Ishikawa (cell line): ENCODE data around the gene RNF213.

Experiments
- CEBPB ChIP-seq: IDR thresholded peaks from 2 replicates; pipeline ENCODE4 v1.6.1; 2012
- CREB1 ChIP-seq: IDR thresholded peaks from 2 replicates; pipeline ENCODE4 v1.6.1; 2012; ENCODE audit warnings: low read depth
- EGR1 ChIP-seq: IDR thresholded peaks from 2 replicates; pipeline ENCODE4 v1.6.1; 2012
- EP300 ChIP-seq: IDR thresholded peaks from 2 replicates; pipeline ENCODE4 v1.6.1; 2012; ENCODE audit warnings: borderline replicate concordance
- FOXM1 ChIP-seq: IDR thresholded peaks from 2 replicates; pipeline ENCODE4 v1.6.1; 2012; ENCODE audit warnings: low read depth, borderline replicate concordance
- NFIC ChIP-seq: IDR thresholded peaks from 2 replicates; pipeline ENCODE4 v1.6.1; 2012
- RAD21 ChIP-seq: IDR thresholded peaks from 2 replicates; pipeline ENCODE4 v1.6.1; 2012; ENCODE audit warnings: low read depth
- TAF1 ChIP-seq: IDR thresholded peaks from 2 replicates; pipeline ENCODE4 v1.6.1; 2012; ENCODE audit warnings: low read depth, mild to moderate bottlenecking
- TCF12 ChIP-seq: IDR thresholded peaks from 2 replicates; pipeline ENCODE4 v1.6.1; 2012; ENCODE audit warnings: low read depth
- TEAD4 ChIP-seq: IDR thresholded peaks from 2 replicates; pipeline ENCODE4 v1.6.1; 2012
- YY1 ChIP-seq: IDR thresholded peaks from 2 replicates; pipeline ENCODE4 v1.6.1; 2012; ENCODE audit warnings: low read depth
- ZBTB7A ChIP-seq: IDR thresholded peaks from 2 replicates; pipeline ENCODE4 v1.6.1; 2012; ENCODE audit warnings: low read depth
- TF ChIP-seq, protein P1 (sequence below): IDR thresholded peaks from 2 replicates; pipeline ENCODE4 v1.6.1; 2012
- TF ChIP-seq, protein P2 (sequence below): IDR thresholded peaks from 2 replicates; pipeline ENCODE4 v1.6.1; 2012; ENCODE audit warnings: low read depth, mild to moderate bottlenecking
- TF ChIP-seq, protein P3 (sequence below): IDR thresholded peaks from 2 replicates; pipeline ENCODE4 v1.6.1; 2012

Gene RNF213

DNA sequence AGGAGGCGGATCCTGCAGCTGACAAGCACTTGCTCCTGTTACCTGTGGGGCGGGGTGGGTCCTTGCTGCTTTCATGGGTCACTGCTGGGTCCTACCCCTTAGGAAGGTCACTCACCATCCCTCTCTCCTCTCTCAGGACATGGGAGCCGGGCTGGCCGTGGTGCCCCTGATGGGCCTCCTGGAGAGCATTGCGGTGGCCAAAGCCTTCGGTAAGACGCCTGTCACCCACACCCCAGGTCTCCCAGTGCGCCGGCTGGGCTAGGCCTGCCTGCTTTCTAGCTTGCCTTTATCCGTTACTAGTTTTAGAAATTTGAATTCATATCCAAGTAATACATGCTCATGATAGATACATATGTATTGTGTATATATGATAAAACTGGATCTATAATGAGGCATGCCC is 23.3 kb upstream of the RNF213 start:
- TF ChIP-seq, protein P1, sequence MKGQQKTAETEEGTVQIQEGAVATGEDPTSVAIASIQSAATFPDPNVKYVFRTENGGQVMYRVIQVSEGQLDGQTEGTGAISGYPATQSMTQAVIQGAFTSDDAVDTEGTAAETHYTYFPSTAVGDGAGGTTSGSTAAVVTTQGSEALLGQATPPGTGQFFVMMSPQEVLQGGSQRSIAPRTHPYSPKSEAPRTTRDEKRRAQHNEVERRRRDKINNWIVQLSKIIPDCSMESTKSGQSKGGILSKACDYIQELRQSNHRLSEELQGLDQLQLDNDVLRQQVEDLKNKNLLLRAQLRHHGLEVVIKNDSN: no peak

DNA sequence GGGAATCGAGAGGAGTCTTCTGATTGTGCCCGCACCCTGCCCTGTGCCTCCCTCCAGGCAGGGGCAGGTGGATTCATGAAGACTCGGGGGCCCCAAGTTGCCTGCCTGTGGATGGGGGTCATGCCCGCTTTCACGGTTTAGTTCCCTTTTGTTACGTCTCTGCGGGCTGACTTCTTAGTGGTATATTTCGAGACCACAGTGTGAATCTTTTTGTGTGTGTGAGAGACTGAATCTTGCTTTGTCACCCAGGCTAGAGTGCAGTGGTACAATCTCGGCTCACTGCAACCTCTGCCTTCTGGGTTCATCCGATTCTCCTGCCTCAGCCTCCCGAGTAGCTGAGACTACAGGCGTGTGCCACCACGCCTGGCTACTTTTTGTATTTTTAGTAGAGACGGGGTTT is 18.1 kb upstream of the RNF213 start:
- TF ChIP-seq TEAD4 (no peak), NFIC (no peak), EGR1 (no peak), TCF12 (no peak), TAF1 (no peak), EP300 (no peak), YY1 (no peak), CREB1 (no peak), ZBTB7A (no peak), FOXM1 (no peak), CEBPB (no peak), RAD21 (no peak)
- TF ChIP-seq, protein P2, sequence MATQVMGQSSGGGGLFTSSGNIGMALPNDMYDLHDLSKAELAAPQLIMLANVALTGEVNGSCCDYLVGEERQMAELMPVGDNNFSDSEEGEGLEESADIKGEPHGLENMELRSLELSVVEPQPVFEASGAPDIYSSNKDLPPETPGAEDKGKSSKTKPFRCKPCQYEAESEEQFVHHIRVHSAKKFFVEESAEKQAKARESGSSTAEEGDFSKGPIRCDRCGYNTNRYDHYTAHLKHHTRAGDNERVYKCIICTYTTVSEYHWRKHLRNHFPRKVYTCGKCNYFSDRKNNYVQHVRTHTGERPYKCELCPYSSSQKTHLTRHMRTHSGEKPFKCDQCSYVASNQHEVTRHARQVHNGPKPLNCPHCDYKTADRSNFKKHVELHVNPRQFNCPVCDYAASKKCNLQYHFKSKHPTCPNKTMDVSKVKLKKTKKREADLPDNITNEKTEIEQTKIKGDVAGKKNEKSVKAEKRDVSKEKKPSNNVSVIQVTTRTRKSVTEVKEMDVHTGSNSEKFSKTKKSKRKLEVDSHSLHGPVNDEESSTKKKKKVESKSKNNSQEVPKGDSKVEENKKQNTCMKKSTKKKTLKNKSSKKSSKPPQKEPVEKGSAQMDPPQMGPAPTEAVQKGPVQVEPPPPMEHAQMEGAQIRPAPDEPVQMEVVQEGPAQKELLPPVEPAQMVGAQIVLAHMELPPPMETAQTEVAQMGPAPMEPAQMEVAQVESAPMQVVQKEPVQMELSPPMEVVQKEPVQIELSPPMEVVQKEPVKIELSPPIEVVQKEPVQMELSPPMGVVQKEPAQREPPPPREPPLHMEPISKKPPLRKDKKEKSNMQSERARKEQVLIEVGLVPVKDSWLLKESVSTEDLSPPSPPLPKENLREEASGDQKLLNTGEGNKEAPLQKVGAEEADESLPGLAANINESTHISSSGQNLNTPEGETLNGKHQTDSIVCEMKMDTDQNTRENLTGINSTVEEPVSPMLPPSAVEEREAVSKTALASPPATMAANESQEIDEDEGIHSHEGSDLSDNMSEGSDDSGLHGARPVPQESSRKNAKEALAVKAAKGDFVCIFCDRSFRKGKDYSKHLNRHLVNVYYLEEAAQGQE: no peak
- TF ChIP-seq, protein P1: no peak
- TF ChIP-seq, protein P3, sequence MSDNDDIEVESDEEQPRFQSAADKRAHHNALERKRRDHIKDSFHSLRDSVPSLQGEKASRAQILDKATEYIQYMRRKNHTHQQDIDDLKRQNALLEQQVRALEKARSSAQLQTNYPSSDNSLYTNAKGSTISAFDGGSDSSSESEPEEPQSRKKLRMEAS: no peak

DNA sequence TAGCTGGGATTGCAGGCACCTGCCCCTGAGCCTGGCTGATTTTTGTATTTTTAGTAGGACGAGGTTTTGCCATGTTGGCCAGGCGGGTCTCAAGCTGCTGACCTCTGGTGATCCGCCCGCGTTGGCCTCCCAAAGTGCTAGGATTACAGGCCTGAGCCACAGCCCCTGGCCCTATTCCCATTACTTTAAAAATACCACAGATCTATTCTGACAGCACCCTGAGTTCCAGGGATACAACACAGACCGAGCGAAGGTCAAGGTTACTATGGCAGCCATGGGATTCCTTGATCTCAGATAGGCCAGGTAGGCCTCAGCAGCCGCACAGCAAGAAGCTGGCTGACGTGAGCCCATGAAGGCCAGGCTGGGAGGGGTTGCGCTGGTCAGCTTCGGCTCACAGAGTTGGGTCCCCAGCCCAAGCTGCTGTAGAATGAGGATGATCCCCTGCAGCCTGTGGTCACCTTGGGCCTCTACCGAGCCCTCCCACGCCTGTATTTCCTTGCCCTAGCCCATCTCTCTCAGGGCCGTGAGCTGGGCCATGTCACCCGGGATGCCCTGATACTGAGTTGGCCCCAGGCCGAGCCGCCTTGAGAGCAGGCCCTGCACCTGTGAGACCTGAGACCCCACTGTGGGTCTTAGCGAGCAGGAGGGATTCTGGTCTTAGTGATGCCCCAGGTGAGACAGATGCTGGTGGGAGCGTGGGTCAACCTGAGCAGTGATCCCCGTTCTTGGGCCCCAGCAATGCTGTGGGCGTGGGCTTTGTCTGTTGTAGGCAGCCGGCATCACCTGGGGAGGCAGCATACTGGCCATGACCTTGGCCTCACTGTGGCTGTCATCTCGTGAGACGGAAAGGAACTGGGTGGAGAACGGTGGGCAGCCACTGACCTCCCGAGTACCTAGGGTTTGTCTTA is 16.9 kb upstream of the RNF213 start:
- TF ChIP-seq TCF12 (no peak), CREB1 (no peak), CEBPB (no peak), EGR1 (no peak)

DNA sequence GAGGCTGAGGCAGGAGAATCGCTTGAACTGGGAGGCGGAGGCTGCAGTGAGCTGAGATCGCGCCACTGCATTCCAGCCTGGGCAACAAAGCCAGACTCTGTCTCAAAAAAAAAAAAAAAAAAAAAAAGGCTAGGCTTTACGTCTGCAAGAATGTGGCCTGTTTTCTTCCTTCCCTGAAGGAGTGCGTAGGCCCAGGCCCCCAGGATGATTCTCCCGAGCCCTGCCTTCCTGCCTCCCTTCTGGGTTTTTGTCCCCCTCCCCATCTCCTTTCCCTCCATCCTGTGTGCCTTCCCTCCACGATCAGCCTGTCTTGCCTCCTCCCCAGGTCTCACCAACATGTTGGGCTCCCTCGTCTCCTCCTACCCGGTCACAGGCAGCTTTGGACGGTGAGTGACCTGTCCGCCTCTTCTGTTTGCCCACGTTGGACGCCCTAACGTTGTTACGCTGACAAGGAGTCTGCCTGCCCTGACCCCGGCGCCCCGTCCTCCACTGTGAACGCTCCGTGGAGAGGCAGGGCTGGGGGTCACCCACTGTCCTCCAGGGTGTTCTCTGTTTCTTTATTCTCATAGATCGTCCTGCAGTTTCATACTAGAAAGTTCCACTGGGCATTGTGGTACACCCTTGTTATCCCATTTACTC is 15.7 kb upstream of the RNF213 start:
- no peak for TF ChIP-seq RAD21
- no peak for TF ChIP-seq EGR1
- TF ChIP-seq YY1: no peak
- no peak for TF ChIP-seq TAF1
- TF ChIP-seq FOXM1: no peak
- TF ChIP-seq, protein P2: no peak
- no peak for TF ChIP-seq CEBPB
- no peak for TF ChIP-seq TEAD4
- no peak for TF ChIP-seq ZBTB7A
- TF ChIP-seq, protein P3: no peak
- no peak for TF ChIP-seq NFIC
- no peak for TF ChIP-seq CREB1
- TF ChIP-seq, protein P1: no peak
- TF ChIP-seq TCF12: no peak
- no peak for TF ChIP-seq EP300

DNA sequence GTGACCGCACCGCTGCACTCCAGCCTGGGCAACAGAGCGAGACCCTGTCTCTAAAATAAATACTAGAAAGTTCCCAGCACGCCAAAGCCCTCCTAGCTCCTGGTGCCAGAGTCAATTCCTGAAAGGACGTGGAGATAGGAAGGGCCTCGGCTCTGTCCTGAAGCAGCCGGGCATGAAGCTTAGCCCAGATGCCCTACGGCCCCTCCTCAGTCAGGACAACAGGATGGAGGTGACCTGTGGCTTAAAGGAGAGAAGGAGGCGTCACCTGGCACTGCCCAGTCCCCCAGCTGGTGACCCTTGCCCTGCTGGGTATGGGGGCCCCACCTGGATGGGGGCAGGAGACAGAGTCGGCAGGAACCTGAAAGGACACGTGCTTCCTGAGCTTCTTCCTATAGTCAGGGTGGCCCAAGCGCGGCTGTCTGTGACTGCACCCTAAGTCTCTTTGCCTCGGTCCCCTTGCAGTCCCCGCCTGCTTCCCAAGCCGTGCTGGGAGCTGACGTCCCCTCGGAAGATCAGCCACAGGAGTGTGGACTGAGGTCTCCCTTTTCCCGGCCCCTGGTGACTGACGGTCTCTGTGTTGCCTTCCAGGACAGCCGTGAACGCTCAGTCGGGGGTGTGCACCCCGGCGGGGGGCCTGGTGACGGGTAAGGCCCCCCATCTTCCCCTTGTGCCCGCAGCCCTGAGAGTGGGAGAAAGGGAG is 14.9 kb upstream of the RNF213 start:
- TF ChIP-seq, protein P2: no peak
- no peak for TF ChIP-seq EGR1
- TF ChIP-seq TCF12: no peak
- TF ChIP-seq FOXM1: no peak
- TF ChIP-seq, protein P1: no peak
- TF ChIP-seq TAF1: no peak
- no peak for TF ChIP-seq YY1
- no peak for TF ChIP-seq ZBTB7A
- TF ChIP-seq CREB1: no peak
- TF ChIP-seq EP300: no peak
- no peak for TF ChIP-seq TEAD4
- TF ChIP-seq CEBPB: no peak
- TF ChIP-seq, protein P3: no peak
- TF ChIP-seq NFIC: no peak
- no peak for TF ChIP-seq RAD21
